Stimulated activated CD4-positive, alpha-beta T cell treated with anti-CD3 and anti-CD28 coated beads, Interleukin-2, amount 100 ng/mL, for 24 hours (primary cell): ENCODE results near the gene SRM.
"Not testable (repeated sequence)": the region's sequence is repeated elsewhere in the genome, so short reads cannot be mapped to it uniquely, and the experiment has no call there.

Experiments
- DNase-seq, 2 donors: peaks; one replicate each; pipeline ENCODE4 v3.0.0-alpha.2; 2020

SRM gene

GRCh38 chr1:11044086-11044848 lies 15.6 kb downstream of the SRM start:
- no peak for DNase-seq

- no peak for DNase-seq
These were observed 16.6 kb downstream of the SRM start for GRCh38 chr1:11042995-11043874.

- DNase-seq: no peak
These were observed 17.8 kb downstream of the SRM start for GRCh38 chr1:11042065-11042464.

- DNase-seq: no peak
These were observed 18.8 kb downstream of the SRM start for GRCh38 chr1:11041048-11041447.

GRCh38 chr1:11040105-11040429 lies 19.8 kb downstream of the SRM start:
- not testable (repeated sequence) for DNase-seq

GRCh38 chr1:11039351-11040104 lies 20.3 kb downstream of the SRM start:
- no peak for DNase-seq

GRCh38 chr1:11037740-11038182 lies 22.1 kb downstream of the SRM start:
- peak; percentile 92 to 93 for DNase-seq

GRCh38 chr1:11037019-11037739 lies 22.6 kb downstream of the SRM start:
- DNase-seq: not testable (repeated sequence)

GRCh38 chr1:11031624-11032262 lies 28.1 kb downstream of the SRM start:
- DNase-seq: no peak

GRCh38 chr1:11030865-11031264 lies 29.0 kb downstream of the SRM start:
- DNase-seq: no peak

- no peak for DNase-seq
These were observed 31.8 kb downstream of the SRM start for GRCh38 chr1:11028018-11028417.

GRCh38 chr1:11027316-11027715 lies 32.5 kb downstream of the SRM start:
- DNase-seq: no peak

GRCh38 chr1:11026903-11027302 lies 32.9 kb downstream of the SRM start:
- no peak for DNase-seq

GRCh38 chr1:11026052-11026451 lies 33.8 kb downstream of the SRM start:
- no peak for DNase-seq

GRCh38 chr1:11025618-11026017 lies 34.2 kb downstream of the SRM start:
- DNase-seq: no peak

- no peak for DNase-seq
These were observed 35.0 kb downstream of the SRM start for GRCh38 chr1:11024874-11025203.

- no peak for DNase-seq
These were observed 35.5 kb downstream of the SRM start for GRCh38 chr1:11024154-11024873.

GRCh38 chr1:11023201-11023600 lies 36.6 kb downstream of the SRM start:
- no peak for DNase-seq

- DNase-seq: no peak
These were observed 39.8 kb downstream of the SRM start for GRCh38 chr1:11019971-11020370.

GRCh38 chr1:11019358-11019757 lies 40.5 kb downstream of the SRM start:
- not testable (repeated sequence) for DNase-seq

GRCh38 chr1:11013160-11013531 lies 46.7 kb downstream of the SRM start:
- DNase-seq: no peak
